GM18498 (cell line): ENCODE measurements around the gene NALCN.

Source experiments
- ATAC-seq: cut with Tn5 transposase; IDR thresholded peaks from one replicate; pipeline ENCODE4 v1.9.1; 2021; ENCODE audit warnings: mild to moderate bottlenecking, moderate library complexity; ENCODE audit not compliant: unreplicated experiment

The NALCN gene

GRCh38 chr13:101049166-101049850 lies 367.0 kb downstream of the NALCN start:
- no peak for ATAC-seq

- no peak for ATAC-seq
Observed at GRCh38 chr13:101036546-101036945, 379.8 kb downstream of the NALCN start.

GRCh38 chr13:101035119-101035620 lies 381.1 kb downstream of the NALCN start:
- no peak for ATAC-seq

GRCh38 chr13:101026736-101027398 lies 389.4 kb downstream of the NALCN start:
- ATAC-seq: no peak

GRCh38 chr13:101026328-101026727 lies 390.0 kb downstream of the NALCN start:
- no peak for ATAC-seq

GRCh38 chr13:101025925-101026324 lies 390.4 kb downstream of the NALCN start:
- no peak for ATAC-seq

GRCh38 chr13:101025519-101025918 lies 390.8 kb downstream of the NALCN start:
- no peak for ATAC-seq

GRCh38 chr13:101019126-101019525 lies 397.2 kb downstream of the NALCN start:
- no peak for ATAC-seq

- ATAC-seq: no peak
Observed at GRCh38 chr13:101018720-101019119, 397.6 kb downstream of the NALCN start.

GRCh38 chr13:101017123-101017872 lies 399.0 kb downstream of the NALCN start:
- no peak for ATAC-seq

GRCh38 chr13:101016475-101016874 lies 399.8 kb downstream of the NALCN start:
- ATAC-seq: no peak

GRCh38 chr13:101013245-101013644 lies 403.1 kb downstream of the NALCN start:
- ATAC-seq: no peak

- no peak for ATAC-seq
Observed at GRCh38 chr13:101010100-101010499, 406.2 kb downstream of the NALCN start.

- no peak for ATAC-seq
Observed at GRCh38 chr13:101007245-101007644, 409.1 kb downstream of the NALCN start.
